ENCODE measurements around the gene RABGAP1. TPM values are rescaled to one million over a fixed set of nuclear protein-coding genes. Genes with fewer than 3 reads are reported as not detected.
A peak's percentile ranks its signal among the peaks of the same experiment; 100 is the strongest.

RABGAP1 gene
- total RNA-seq, 1 donor from 2014 or later, result 62.0 TPM

- Histone ChIP-seq H3K4me3 (no peak overlapping the region), H3K27me3 (ENCODE audit: low read depth) (no peaks in the 10 kb centered on the region), H3K27ac (peak overlapping the region; percentile 32), H3K4me1 (peaks cover 5% of the 10 kb centered on the region), H3K9me3 (no peaks in the 10 kb centered on the region), H3K36me3 (peaks cover 59% of the 10 kb centered on the region)
- peak; percentile 74 to 92 for ATAC-seq
- no peak for DNase-seq
- intact Hi-C loops (cut with DNase I), result no loop called here
- TF ChIP-seq CTCF (IDR thresholded peaks at IDR 0.05), result no peak
These were observed 71.2 kb downstream of the RABGAP1 start for GRCh38 chr9:123011878-123012528.

GRCh38 chr9:123016631-123017030 is 75.8 kb downstream of the RABGAP1 start:
- no peak for TF ChIP-seq CTCF (IDR thresholded peaks at IDR 0.05)
- no peaks in the 10 kb centered on the region for H3K9me3 ChIP-seq
- intact Hi-C loops (cut with DNase I), result no loop called here
- H3K4me1 ChIP-seq, result no peaks in the 10 kb centered on the region
- H3K4me3 ChIP-seq, result no peak overlapping the region
- no peak for ATAC-seq
- no peak overlapping the region for H3K27ac ChIP-seq
- H3K27me3 ChIP-seq (ENCODE audit: low read depth), result no peaks in the 10 kb centered on the region
- no peak for DNase-seq
- peaks cover 71% of the 10 kb centered on the region for H3K36me3 ChIP-seq

- no peaks in the 10 kb centered on the region for H3K9me3 ChIP-seq
- H3K27me3 ChIP-seq (ENCODE audit: low read depth), result no peaks in the 10 kb centered on the region
- no peak overlapping the region for H3K27ac ChIP-seq
- intact Hi-C loops (cut with DNase I), result no loop called here
- no peaks in the 10 kb centered on the region for H3K4me1 ChIP-seq
- H3K36me3 ChIP-seq, result peaks cover 73% of the 10 kb centered on the region
- H3K4me3 ChIP-seq, result no peak overlapping the region
- TF ChIP-seq CTCF (IDR thresholded peaks at IDR 0.05), result no peak
- no peak for DNase-seq
- ATAC-seq, result no peak
These were observed 80.0 kb downstream of the RABGAP1 start for GRCh38 chr9:123020796-123021195.

- no peak for DNase-seq
- Histone ChIP-seq H3K36me3 (peaks cover 57% of the 10 kb centered on the region), H3K4me3 (no peak overlapping the region), H3K9me3 (no peaks in the 10 kb centered on the region), H3K27ac (no peak overlapping the region), H3K4me1 (peaks cover 6% of the 10 kb centered on the region), H3K27me3 (ENCODE audit: low read depth) (no peaks in the 10 kb centered on the region)
- ATAC-seq, result no peak
- TF ChIP-seq CTCF (IDR thresholded peaks at IDR 0.05), result no peak
- intact Hi-C loops (cut with DNase I), result no loop called here
These were observed 85.6 kb downstream of the RABGAP1 start for GRCh38 chr9:123026425-123026824.

GRCh38 chr9:123027517-123027916 is 86.7 kb downstream of the RABGAP1 start:
- no peak for DNase-seq
- no peak for TF ChIP-seq CTCF (IDR thresholded peaks at IDR 0.05)
- ATAC-seq, result no peak
- no peak overlapping the region for H3K27ac ChIP-seq
- no peaks in the 10 kb centered on the region for H3K27me3 ChIP-seq (ENCODE audit: low read depth)
- peaks cover 15% of the 10 kb centered on the region for H3K4me1 ChIP-seq
- H3K4me3 ChIP-seq, result no peak overlapping the region
- peaks cover 46% of the 10 kb centered on the region for H3K36me3 ChIP-seq
- H3K9me3 ChIP-seq, result no peaks in the 10 kb centered on the region
- intact Hi-C loops (cut with DNase I), result no loop called here
